Measurements from ENCODE around the gene USP28.

Gene USP28

DNA sequence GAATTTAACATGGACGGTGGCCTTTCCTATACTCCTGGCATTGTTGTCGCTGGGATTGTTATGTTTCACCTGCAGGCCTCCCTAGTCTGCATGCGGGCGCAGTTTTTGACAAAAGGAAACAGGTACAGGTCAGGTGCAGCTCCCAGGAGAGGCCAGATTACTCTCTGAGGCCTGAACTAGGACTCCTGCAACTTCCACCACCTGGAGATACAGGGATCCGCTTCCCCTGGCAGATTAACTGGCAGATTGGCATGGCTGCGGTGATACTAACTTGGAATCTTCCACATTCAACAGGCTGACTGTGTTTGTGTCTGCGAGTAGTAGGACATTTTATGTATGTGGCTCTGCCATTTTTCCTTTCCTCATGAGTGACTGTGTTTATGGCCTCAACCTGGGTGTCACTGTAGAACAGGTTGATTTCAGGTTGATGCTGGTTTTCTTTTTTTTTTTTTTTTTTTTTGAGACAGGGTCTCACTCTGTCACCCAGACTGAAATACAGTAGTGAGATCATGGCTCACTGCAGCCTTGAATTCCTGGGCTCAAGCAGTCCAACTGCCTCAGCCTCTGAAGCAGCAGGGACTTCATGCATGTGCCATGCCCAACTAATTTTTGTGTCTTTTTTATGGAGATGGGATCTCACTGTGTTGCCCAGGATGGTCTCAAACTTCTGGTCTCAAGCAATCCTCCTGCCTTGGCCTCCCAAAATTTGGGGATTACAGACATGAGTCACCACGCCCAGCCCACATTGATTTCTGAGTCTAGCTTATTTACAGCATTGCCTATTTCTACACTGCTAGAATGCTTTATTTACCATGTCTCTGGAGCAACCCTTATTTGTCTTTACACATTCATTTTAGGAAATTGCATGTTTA, 1.7 kb upstream of the USP28 start:
- FAIRE-seq (no peak), DNase-seq (ENCODE audit: low spot score) (no peak)

DNA sequence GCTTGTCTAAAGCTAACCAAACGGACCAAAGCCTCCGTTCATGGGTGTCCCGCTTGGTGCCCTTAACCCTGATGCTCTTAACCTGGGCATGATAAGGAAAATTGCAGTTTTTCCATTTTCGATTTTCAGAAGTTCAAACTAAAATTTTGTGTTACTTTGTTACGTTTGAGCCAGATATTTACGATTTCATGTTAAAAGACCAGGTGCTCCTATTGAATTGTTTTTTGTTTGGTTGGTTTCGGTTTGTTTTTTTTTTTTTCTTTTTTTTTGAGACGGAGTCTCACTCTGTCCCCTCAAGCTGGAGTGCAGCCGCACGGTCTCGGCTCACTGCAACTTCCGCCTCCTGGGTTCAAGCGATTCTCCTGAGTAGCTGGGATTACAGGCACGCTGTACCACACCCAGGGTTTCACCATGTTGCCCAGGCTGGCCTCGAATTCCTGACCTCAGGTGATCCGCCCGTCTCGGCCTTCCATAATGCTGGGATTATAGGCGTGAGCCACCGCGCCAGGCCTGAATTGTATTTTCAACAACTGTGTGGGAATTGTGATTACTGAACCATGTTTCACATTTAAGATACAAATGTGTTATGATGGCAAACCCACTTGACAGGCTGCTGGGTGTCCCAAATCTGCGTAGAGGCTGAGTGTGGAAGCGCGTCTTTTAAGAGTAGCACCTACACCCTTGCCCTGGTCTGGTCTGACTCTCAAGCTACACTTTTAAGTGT, 864 bp upstream of the USP28 start:
- FAIRE-seq = no peak
- DNase-seq (ENCODE audit: low spot score) = no peak

DNA sequence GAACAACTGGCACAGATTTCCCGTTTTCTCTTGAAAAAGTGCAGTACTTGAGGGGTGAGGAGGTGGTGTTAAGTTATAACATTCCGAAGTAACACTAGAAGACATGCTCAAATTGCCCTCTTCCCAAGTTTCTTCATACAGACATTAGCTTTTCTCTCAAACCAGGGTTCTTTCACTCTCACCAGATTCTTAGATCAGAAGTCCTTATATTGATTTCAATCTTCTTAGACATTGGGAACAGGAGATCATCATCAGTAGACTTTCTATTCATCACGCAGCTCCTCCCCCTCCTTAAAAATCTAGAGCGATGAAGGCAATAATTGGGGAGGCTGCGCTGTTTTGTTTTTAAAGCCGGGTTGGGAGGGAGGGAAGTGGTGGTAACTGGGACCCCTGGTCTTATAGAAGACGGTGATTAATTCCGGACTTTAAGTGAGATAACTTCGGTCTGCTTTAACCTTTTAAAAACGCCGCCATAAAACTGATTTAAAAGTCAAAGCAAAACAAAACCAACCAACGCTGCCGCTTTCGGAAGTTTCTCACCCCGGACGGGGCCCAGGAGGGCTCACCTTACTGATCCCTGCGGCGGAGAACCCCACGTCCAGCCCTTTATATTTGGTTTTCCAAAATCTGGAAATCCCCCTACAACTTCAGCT, 665 bp downstream of the USP28 start:
- DNase-seq (ENCODE audit: low spot score) (peak; percentile 26), FAIRE-seq (no peak)

DNA sequence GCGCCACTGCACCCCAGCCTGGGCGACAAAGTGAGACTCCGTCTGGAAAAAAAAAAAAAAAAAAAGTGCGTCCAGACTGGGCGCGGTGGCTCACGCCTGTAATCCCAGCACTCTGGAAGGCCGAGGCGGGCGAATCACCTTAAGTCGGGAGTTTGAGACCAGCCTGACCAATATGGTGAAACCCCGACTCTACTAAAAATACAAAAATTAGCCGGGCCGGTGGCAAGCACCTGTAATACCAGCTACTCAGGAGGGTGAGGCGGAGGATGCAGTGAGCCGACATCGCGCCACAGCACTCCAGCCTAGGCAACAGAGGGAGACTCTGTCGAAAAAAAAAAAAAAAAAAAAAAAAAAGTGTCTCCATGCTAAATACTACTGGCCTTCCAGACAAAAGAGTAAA, 1.3 kb downstream of the USP28 start:
- DNase-seq (ENCODE audit: low spot score) (no peak), FAIRE-seq (no peak)

DNA sequence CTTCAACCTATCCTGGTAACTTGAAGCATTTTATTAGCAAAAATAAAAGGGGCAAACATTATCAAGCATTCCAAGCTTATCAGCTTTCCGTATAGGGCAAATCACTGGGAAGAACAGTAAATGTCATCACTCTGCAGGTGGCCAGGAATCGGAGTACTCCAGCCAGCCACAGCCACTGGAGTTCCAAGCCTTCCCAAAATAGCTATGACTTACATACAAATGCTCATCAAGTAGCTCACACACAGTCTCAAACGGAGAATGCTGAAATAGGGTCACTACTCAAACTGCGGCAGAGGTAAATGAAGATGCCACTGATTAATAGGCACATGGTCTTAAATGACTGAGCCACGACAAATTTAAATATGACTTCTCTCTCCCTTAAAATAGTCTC, 2.1 kb downstream of the USP28 start:
- no peak for FAIRE-seq

DNA sequence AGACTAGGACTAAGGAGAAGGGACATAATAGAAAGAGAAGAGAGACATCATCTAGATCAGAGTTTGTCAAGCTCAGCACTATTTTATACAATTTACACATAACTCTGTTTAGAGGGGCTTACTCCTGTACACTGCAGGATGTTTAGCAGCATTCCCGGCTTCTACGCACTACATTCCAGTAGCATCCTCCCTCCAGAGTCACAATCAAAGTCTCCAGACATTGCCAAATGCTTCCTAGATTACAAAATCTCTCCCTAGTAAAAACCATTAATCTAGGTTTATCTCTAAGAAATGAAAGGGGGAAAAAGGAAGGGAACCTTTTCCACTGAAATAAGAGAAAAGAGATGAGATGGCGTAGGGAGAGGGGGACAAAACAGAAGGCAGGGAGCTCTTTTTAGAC, 4.0 kb downstream of the USP28 start:
- FAIRE-seq (no peak), DNase-seq (ENCODE audit: low spot score) (no peak)

More for the DNA sequence above, 2.1 kb downstream of the USP28 start:
- no peak for DNase-seq (ENCODE audit: low spot score)

DNA sequence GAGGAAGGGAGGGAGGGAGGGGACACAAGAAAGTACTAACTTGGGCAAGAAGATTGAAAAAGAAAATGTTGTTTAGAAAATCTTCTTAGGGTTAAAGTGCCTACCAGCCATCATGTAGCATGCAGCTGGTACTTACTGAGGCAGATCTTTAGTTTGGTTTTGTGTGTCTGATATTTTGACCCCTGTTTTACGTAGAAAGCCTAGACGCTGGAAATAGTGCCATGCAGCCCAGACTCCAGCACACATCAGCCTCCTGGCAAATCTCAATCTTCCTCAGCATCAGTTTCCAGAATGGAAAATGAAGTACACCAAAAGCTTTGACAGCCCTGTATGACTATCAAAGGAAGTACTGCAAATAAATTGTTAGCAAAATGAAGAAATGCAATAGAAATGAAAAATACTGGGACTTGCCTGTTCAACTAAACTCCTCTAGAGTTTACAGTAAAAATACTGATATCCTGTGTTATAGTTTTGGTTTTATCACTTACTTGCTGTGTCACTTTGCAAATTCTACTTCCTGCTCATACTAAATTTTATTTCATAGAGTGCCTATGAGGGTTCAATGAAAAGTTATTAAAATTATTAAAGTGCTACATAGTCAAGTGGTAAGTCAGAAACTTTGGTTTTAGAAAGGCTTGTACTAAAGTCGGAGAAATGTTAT, 7.4 kb downstream of the USP28 start:
- no peak for DNase-seq (ENCODE audit: low spot score)
- no peak for FAIRE-seq

DNA sequence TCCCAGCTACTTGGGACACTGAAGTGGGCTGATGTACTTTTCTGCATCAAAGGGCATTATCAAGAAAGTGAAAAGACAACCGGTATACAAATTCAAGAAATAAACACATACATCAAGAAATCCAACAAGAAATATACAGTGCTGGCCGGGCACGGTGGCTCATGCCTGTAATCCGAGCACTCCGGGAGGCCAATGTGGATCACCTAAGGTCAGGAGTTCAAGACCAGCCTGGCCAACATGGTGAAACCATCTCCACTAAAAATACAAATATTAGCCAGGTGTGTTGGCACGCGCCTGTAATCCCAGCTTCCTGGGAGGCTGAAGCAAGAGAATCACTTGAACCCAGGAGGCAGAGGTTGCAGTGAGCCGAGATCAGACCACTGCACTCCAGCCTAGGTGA, 9.5 kb downstream of the USP28 start:
- FAIRE-seq (no peak), DNase-seq (ENCODE audit: low spot score) (no peak)

DNA sequence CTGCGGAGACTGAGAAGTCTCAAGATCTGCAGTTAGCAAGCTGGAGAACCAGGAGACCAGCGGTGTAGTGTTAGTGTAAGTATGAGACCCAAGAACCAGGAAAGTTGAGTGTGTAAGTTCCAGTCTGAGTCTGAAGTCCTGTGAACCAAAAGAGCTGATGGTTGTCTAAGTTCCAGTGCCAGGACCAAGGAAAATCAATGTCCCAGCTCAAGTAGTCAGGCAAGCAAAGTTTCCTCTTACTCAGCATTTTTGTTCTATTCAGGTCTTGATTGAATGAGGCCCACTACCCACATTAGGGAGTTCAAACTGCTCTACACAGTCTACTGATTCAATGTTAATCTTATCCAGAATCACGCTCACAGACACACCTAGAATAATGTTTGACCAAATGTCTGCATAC, 11.0 kb downstream of the USP28 start:
- no peak for DNase-seq (ENCODE audit: low spot score)
- no peak for FAIRE-seq

DNA sequence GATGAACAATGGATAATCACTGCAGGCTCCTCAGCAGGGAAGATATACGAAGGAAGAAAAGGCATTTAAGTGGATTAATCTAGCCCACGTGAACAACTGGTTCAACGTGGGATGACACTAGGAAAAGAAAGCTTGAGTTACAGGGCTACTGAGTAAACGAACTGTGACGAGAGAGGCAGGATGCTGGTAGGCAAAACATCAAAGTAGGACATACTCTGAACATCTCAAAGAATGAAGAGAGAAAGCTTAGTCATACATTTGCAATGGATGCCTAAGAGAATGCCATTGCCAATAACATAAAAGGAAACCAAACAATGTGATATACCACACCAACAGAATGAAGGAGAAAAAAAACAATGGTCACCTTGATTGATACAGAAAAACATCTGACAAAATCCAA, 12.9 kb downstream of the USP28 start:
- DNase-seq (ENCODE audit: low spot score) = peak; percentile 13
- no peak for FAIRE-seq

DNA sequence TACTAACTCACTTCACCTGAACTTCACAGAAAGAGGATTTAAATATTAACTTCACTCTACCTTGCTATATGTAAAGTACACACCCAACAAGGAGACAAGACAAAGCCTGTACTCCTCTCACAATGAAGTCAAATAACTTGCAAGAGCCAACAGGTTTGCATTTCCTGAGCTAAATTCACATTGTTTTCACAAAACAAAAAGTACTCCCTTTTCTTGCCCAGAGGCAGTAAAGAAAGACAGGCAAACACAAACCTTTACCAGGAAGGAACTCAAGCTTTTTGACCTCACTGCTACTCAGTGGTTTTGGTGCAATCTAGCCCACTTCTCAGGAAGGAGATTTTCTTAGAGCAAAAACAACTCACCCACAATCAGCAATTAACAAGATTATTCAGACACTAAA, 15.7 kb downstream of the USP28 start:
- DNase-seq (ENCODE audit: low spot score) (no peak), FAIRE-seq (no peak)

DNA sequence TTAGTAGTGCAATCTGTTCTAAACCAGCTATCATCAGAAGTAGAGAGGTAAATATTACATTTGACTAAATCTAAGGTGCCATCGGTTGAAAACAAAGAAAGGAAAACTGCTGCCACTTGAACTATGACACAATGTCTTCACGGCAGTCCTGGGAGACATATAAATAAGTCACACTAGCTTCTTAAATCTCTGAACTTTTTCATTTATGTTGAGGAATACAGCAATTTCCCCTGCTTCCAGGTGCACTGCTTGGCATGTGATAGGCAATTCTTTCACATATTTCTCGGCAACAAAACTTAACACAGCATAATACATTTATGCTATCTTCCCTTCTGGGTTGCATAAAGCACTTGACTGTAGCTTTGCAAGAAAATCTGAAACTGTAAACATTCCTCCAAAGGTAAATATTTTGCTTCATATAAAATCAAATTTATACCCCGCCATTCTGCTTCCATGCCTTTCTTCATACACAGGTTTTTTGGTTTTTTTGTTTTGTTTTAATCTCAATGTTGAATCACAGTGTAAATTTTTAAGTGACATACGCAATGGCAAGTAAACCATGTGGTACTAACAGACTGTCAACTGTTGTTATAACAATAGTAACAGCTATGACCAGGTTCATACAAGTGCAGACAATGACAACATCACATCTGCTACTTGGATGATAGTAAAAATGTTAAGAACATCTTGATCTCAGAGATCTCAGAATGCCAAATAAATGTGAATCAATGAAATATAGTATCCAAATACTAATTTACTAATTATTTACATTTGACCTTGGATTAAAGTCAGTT, 18.2 kb downstream of the USP28 start:
- FAIRE-seq (no peak), DNase-seq (ENCODE audit: low spot score) (no peak)

DNA sequence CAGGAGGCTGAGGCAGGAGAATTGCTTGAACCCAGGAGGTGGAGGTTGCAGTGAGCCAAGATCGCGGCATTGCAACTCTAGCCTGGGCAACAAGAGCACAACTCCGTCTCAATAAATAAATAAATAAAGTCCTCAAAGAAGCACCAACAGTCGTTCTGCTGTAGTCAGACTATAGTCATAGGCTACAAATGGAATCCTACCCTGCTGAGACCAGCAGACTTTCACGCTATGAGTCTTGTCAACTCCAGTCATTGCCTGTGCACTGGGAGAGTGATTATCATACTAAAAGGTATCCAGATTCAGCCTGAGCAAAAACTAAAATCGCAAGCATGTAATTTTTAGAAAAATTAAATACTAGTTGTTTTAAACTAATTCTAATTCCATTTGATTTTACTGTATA, 19.6 kb downstream of the USP28 start:
- FAIRE-seq = no peak
- DNase-seq (ENCODE audit: low spot score) = no peak

DNA sequence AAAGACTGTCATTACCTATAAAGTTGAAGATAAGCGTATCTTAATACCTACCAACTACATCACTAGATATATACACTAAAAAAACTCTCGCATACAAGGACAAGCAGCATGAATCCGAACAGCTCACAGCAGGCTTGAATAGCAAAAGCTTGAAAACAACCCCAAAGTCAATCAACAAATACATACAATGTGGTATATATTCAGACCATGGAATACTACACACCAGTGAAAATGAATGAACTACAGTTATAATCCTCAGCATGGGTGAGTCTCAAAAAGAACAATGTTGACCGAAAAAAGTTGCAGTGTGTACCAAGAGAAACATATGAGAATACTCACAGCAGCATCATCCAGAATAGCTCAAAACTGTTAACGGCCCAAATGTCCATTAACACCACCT, 25.2 kb downstream of the USP28 start:
- FAIRE-seq (no peak), DNase-seq (ENCODE audit: low spot score) (no peak)

DNA sequence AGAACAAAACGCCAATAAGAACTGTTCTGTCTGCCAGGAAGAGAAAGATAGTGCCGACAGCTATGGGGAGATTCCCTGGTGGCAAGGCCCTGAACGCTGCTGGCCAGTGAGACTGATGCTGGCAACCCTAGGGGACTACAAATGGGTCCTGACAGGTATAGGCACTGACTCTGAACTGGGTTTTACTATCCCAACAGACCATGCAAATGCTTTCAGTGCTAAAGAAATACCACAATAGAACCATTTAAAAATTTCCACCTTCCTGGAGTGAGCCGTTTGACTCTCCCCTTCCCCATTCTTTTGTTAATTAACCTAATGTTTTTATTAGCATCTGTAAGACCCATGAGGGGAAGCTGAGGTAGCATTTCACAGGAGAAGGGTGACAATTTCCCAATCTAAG, 25.7 kb downstream of the USP28 start:
- FAIRE-seq (no peak), DNase-seq (ENCODE audit: low spot score) (no peak)

DNA sequence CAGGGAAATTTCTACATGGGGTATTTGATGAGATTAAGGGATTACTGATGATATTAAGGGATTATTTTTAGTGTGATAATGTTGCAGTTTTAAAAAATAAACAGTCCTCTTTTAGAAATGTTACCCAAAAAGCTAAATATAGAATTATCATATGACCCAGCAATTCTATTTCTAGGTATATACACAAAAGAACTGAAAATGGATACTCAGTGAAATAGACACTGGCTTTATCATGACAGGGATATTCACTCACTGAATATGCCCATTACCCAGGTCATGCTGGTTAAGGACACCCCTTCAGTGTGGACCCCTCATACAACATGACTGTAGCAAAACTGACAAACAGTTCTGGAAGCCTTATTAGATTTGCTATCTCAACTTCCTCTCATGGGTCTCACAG, 27.8 kb downstream of the USP28 start:
- no peak for DNase-seq (ENCODE audit: low spot score)
- FAIRE-seq = no peak

DNA sequence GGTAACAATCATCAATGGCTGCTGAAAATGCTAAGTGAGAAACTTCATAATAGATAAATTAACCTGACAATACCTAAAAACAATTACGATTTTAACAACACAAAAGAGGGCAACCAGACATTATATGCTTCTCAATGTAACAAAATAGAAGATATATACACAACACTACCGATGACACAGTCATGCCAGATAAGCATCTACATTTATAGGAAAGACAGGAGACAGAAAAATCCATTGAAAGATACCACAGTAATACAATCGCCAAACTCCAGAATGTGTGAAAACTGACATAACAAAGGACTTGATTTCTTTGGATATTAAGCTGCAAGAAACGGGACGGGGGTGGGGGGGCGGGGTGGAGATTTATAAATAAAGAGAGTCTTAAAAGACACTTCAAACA, 28.3 kb downstream of the USP28 start:
- DNase-seq (ENCODE audit: low spot score) (no peak), FAIRE-seq (no peak)

DNA sequence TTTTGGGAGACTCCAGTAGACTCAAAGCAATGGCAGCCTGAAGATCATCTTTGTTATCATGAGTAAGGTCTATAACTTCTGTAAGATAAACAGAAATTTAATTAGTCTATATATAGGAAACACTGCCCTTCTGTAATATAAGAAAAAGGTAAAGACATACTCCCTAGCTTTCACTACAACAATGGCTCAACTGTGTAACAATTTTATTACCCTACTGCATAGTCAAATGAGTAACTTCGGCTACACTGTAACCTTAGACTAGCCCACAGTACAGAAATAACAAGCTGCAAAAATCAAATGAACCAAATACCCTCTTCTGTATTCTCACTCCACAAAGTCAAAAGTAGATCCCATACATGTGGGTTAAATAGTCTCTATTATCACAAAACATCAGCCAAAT, 33.7 kb downstream of the USP28 start:
- FAIRE-seq (no peak), DNase-seq (ENCODE audit: low spot score) (no peak)

DNA sequence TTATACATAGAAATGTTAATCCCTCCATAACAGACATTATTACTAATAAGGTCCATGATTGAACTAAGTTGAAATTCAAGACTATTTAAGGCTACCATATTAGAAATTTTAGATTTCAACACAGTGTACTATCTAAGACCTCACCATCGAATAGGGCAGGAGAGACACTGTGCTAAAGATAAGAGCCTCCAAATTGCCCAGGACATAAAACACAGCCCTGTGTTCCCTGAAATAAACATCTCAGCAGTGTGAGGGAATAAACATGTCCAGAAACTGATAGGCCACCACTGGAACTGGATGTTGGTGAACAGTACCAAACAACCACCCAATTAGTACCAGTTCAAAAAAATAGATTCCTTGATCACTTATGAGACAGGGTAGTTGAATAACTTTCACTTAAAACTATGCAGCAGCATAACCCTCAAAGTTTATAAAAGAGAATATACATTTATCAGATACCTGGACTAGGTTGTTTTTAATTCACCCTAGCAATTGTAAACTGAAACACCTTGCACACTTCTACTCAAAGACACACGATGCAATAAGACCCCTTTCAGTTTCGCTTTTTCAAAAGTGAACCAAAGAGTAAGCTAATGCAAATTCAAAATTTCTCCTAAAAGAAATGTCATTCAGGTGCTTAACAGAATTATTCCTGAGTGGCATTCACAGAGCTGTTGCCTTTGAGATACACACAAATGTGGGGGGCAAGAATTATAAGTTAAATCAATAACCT, 34.3 kb downstream of the USP28 start:
- FAIRE-seq = no peak
- DNase-seq (ENCODE audit: low spot score) = no peak

DNA sequence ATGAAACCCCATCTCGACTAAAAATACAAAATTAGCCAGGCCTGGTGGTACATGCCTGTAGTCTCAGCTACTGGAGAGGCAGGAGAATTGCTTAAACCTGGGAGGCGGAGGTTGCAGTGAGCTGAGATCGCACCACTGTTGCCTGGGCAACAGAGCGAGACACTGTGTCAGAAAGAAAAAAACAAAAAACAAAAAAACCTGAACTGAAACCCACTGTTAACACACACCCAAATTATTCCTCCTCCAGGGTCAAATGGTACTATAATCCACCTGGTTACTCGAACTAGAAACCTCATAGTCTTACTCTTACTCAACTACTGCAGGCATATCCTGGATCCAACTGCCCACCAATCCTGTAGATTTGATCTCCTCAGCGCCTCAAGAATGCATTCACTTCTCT, 35.5 kb downstream of the USP28 start:
- FAIRE-seq = no peak

More for the DNA sequence above, 35.5 kb downstream of the USP28 start:
- no peak for DNase-seq (ENCODE audit: low spot score)
